Neuronal stem cell (in vitro differentiated cells): ENCODE measurements around the gene URB2.
A peak's percentile ranks its signal among the peaks of the same experiment; 100 is the strongest.

Source experiments
- DNase-seq: peaks from one replicate; pipeline ENCODE4 v3.0.0-alpha.2; 2013; ENCODE audit warnings: low spot score
- H2AFZ ChIP-seq: one replicate; pipeline ENCODE4 v1.6.1; 2013; ENCODE audit warnings: mild to moderate bottlenecking, low read length, inconsistent platforms
- H2AK5ac ChIP-seq: 2 replicates; pipeline ENCODE4 v1.6.1; 2013; ENCODE audit warnings: low read depth, mild to moderate bottlenecking, inconsistent platforms, low read length, moderate library complexity, mixed read lengths
- H2BK120ac ChIP-seq: 2 replicates; pipeline ENCODE4 v1.6.1; 2013; ENCODE audit warnings: low read depth, mild to moderate bottlenecking, inconsistent platforms, low read length, moderate library complexity, mixed read lengths
- H2BK12ac ChIP-seq: one replicate; pipeline ENCODE4 v1.6.1; 2013; ENCODE audit warnings: low read length, inconsistent platforms
- H2BK15ac ChIP-seq: 2 replicates; pipeline ENCODE4 v1.6.1; 2013; ENCODE audit warnings: mild to moderate bottlenecking, low read length, inconsistent platforms, mixed read lengths
- H2BK5ac ChIP-seq: one replicate; pipeline ENCODE4 v1.6.1; 2013; ENCODE audit warnings: inconsistent platforms, mild to moderate bottlenecking, low read length, moderate library complexity
- H3K14ac ChIP-seq: one replicate; pipeline ENCODE4 v1.6.1; 2013; ENCODE audit warnings: low read length, inconsistent platforms
- H3K18ac ChIP-seq: 2 replicates; pipeline ENCODE4 v1.6.1; 2013; ENCODE audit warnings: low read length, inconsistent platforms
- H3K23ac ChIP-seq: 2 replicates; pipeline ENCODE4 v1.6.1; 2013; ENCODE audit warnings: low read depth, mild to moderate bottlenecking, mixed read lengths, low read length, inconsistent platforms; ENCODE audit not compliant: poor library complexity
- H3K27ac ChIP-seq: replicated peaks from 3 replicates; pipeline ENCODE4 v1.5.1; 2013; ENCODE audit warnings: low read length, inconsistent platforms
- H3K27me3 ChIP-seq, 3 experiments: 2 replicates each; pipeline ENCODE4 v1.6.1; 2013; ENCODE audit warnings: low read length in 3 of 3, mild to moderate bottlenecking in 2 of 3, inconsistent platforms in 1 of 3, low read depth in 1 of 3, mixed read lengths in 1 of 3, moderate library complexity in 1 of 3; ENCODE audit not compliant: control insufficient read depth in 3 of 3, insufficient read depth in 3 of 3
- H3K36me3 ChIP-seq, 2 donors: replicated peaks in 1 of 2; 2 replicates each; pipeline ENCODE4 v1.6.1; 2013; ENCODE audit warnings: low read length in 2 of 2; ENCODE audit not compliant: control insufficient read depth in 2 of 2, insufficient read depth in 2 of 2
- H3K4ac ChIP-seq: 2 replicates; pipeline ENCODE4 v1.6.1; 2013; ENCODE audit warnings: inconsistent platforms, mild to moderate bottlenecking, low read length, moderate library complexity
- H3K4me1 ChIP-seq, 2 donors: 1 replicate in 1 of 2; 2 replicates in 1 of 2; pipeline ENCODE4 v1.6.1; 2013; ENCODE audit warnings: low read length in 2 of 2, low read depth in 1 of 2; ENCODE audit not compliant: control insufficient read depth in 2 of 2, insufficient read depth in 1 of 2
- H3K4me2 ChIP-seq: one replicate; pipeline ENCODE4 v1.6.1; 2013; ENCODE audit warnings: mild to moderate bottlenecking, low read length, inconsistent platforms; ENCODE audit not compliant: insufficient read depth, poor library complexity, severe bottlenecking
- H3K4me3 ChIP-seq, 2 donors: 2 replicates each; pipeline ENCODE4 v1.5.1; 2013; ENCODE audit warnings: low read length in 2 of 2, mild to moderate bottlenecking in 2 of 2, inconsistent platforms in 1 of 2, moderate library complexity in 1 of 2
- H3K79me1 ChIP-seq: one replicate; pipeline ENCODE4 v1.6.1; 2013; ENCODE audit warnings: low read depth, mild to moderate bottlenecking, inconsistent platforms, low read length, moderate library complexity
- H3K9ac ChIP-seq: one replicate; pipeline ENCODE4 v1.6.1; 2013; ENCODE audit warnings: mild to moderate bottlenecking, low read depth, low read length, inconsistent platforms; ENCODE audit not compliant: poor library complexity
- H3K9me3 ChIP-seq, 2 donors: replicated peaks in 1 of 2; 2 replicates each; pipeline versions ENCODE3 to v1.6.1; 2013; ENCODE audit warnings: low read length in 2 of 2, mild to moderate bottlenecking in 2 of 2, inconsistent platforms in 1 of 2, low read depth in 1 of 2, mixed read lengths in 1 of 2, moderate library complexity in 1 of 2; ENCODE audit not compliant: control insufficient read depth in 2 of 2, insufficient read depth in 1 of 2
- H4K8ac ChIP-seq: one replicate; pipeline ENCODE4 v1.6.1; 2013; ENCODE audit warnings: low read depth, mild to moderate bottlenecking, inconsistent platforms, low read length, moderate library complexity
- H4K91ac ChIP-seq: one replicate; pipeline ENCODE4 v1.6.1; 2013; ENCODE audit warnings: low read length, low read depth, mild to moderate bottlenecking, inconsistent platforms; ENCODE audit not compliant: poor library complexity
- WGBS, 2 donors: extraction: QIAGEN DNeasy Blood & Tissue Kit; methylation state at CpG; one replicate each; pipeline ENCODE4 v1.1.7; 2013; ENCODE audit warnings: missing lambda C conversion rate in 2 of 2, mixed read lengths in 1 of 2; ENCODE audit not compliant: insufficient read length in 2 of 2, insufficient replicate concordance in 1 of 2; ENCODE audit errors: extremely low coverage in 2 of 2; 5-methylcytosine and 5-hydroxymethylcytosine counted together

The URB2 gene

DNA sequence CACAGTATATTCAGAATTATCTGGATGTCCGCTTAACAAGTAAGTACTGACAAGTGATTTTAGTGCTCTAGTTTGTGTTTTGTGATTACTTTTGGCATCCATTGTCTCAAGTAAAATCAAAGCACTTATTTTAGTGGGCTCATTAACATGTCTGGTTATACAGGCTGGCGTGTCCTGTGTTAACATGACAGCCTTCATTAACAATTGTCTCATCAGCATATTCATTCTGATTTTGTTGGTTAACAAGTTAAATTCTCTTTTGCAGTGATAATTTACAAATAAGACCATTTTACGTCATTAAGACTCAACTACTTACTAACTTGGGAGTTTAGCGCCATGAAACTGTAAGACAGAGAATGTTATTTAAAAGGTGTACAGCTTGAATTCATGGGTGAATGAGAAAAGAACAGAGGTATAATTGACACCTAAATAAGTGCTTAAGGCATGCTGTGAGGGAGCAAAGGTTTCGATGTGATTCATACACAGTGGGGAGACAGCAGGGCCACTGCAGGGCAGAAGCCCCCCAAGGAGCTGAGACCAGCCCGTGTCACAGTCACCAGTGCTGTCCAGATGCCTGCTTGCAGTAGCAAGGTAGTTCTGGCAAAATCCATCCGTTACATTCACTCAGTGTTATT is 22.6 kb upstream of the URB2 start:
- Histone ChIP-seq H2BK15ac (no peak overlapping the region), H3K4ac (no peak overlapping the region), H3K4me1 (no peaks in the 10 kb centered on the region), H3K18ac (no peak overlapping the region), H3K4me2 (no peak overlapping the region), H2AK5ac (no peak overlapping the region), H2AFZ (no peak overlapping the region), H2BK120ac (no peak overlapping the region), H4K8ac (no peak overlapping the region), H3K36me3 (peaks cover 20 to 95% of the 10 kb centered on the region in 2 donors), H3K4me3 (no peak overlapping the region), H3K27ac (no peak overlapping the region), H2BK5ac (no peak overlapping the region), H3K14ac (no peak overlapping the region), H2BK12ac (no peak overlapping the region), H3K9me3 (no peaks in the 10 kb centered on the region), H3K9ac (no peak overlapping the region), H4K91ac (no peak overlapping the region), H3K23ac (no peak overlapping the region), H3K27me3 (no peaks in the 10 kb centered on the region), H3K79me1 (peaks cover 2% of the 10 kb centered on the region)
- DNase-seq: no peak
- WGBS, 2 donors: no CpG with 5 or more reads among the region's 7 CpGs

- no peaks in the 10 kb centered on the region for H3K4me1 ChIP-seq
- no peak overlapping the region for H2AK5ac ChIP-seq
- H2BK15ac ChIP-seq: no peak overlapping the region
- no peak overlapping the region for H2BK5ac ChIP-seq
- H4K91ac ChIP-seq: no peak overlapping the region
- H3K4ac ChIP-seq: no peak overlapping the region
- no peak overlapping the region for H2BK120ac ChIP-seq
- H3K18ac ChIP-seq: no peak overlapping the region
- H3K4me2 ChIP-seq: no peak overlapping the region
- no peak overlapping the region for H2AFZ ChIP-seq
- no peak overlapping the region for H3K4me3 ChIP-seq
- no peaks in the 10 kb centered on the region for H3K9me3 ChIP-seq
- no CpG with 5 or more reads among the region's 2 CpGs for WGBS, 2 donors
- no peak for DNase-seq
- no peak overlapping the region for H3K27ac ChIP-seq
- no peak overlapping the region for H3K23ac ChIP-seq
- H4K8ac ChIP-seq: no peak overlapping the region
- H3K27me3 ChIP-seq: no peaks in the 10 kb centered on the region
- no peak overlapping the region for H3K9ac ChIP-seq
- peaks cover under 1% of the 10 kb centered on the region for H3K79me1 ChIP-seq
- no peak overlapping the region for H2BK12ac ChIP-seq
- no peak overlapping the region for H3K14ac ChIP-seq
- H3K36me3 ChIP-seq: peaks cover 19 to 99% of the 10 kb centered on the region in 2 donors
Observed at GRCh38 chr1:229607370-229607769, 18.7 kb upstream of the URB2 start.

- Histone ChIP-seq H3K9me3 (no peaks in the 10 kb centered on the region), H3K27ac (no peak overlapping the region), H2AFZ (no peak overlapping the region), H2AK5ac (no peak overlapping the region), H2BK120ac (no peak overlapping the region), H3K4me3 (no peak overlapping the region), H3K4ac (no peak overlapping the region), H2BK12ac (no peak overlapping the region), H3K9ac (no peak overlapping the region), H3K4me2 (no peak overlapping the region), H4K91ac (no peak overlapping the region), H3K79me1 (no peaks in the 10 kb centered on the region), H4K8ac (no peak overlapping the region), H3K23ac (no peak overlapping the region), H3K27me3 (no peaks in the 10 kb centered on the region), H3K36me3 (peaks cover 16 to 99% of the 10 kb centered on the region in 2 donors), H3K4me1 (no peaks in the 10 kb centered on the region), H3K18ac (no peak overlapping the region), H2BK15ac (no peak overlapping the region), H3K14ac (no peak overlapping the region), H2BK5ac (no peak overlapping the region)
- DNase-seq: no peak
- WGBS, 2 donors: no CpG with 5 or more reads among the region's 2 CpGs
Observed at GRCh38 chr1:229608590-229608989, 17.5 kb upstream of the URB2 start.

GRCh38 chr1:229613938-229614337 is 12.1 kb upstream of the URB2 start:
- no peak overlapping the region for H3K23ac ChIP-seq

More at GRCh38 chr1:229613938-229614337, 12.1 kb upstream of the URB2 start:
- Histone ChIP-seq H4K91ac (no peak overlapping the region), H3K4ac (no peak overlapping the region), H3K4me1 (peaks cover 0 to 3% of the 10 kb centered on the region in 2 donors), H2BK12ac (peak overlapping the region; percentile 67), H3K18ac (peak overlapping the region; percentile 31), H3K27ac (no peak overlapping the region), H2AK5ac (peak overlapping the region; percentile 4), H2BK15ac (no peak overlapping the region), H2AFZ (no peak overlapping the region), H3K4me3 (no peak overlapping the region), H3K14ac (no peak overlapping the region), H3K27me3 (no peaks in the 10 kb centered on the region), H3K4me2 (no peak overlapping the region), H4K8ac (no peak overlapping the region), H3K79me1 (no peaks in the 10 kb centered on the region), H3K9ac (no peak overlapping the region), H3K9me3 (no peaks in the 10 kb centered on the region), H3K36me3 (peaks cover 8 to 58% of the 10 kb centered on the region in 2 donors), H2BK5ac (no peak overlapping the region), H2BK120ac (no peak overlapping the region)
- WGBS, 2 donors: no CpG with 5 or more reads among the region's 5 CpGs
- no peak for DNase-seq
